HG02885 (cell line): ENCODE results near the gene SYNM.

Source experiments
- ATAC-seq: cut with Tn5 transposase; IDR thresholded peaks from one replicate; pipeline ENCODE4 v1.9.1; 2021; ENCODE audit warnings: mild to moderate bottlenecking; ENCODE audit not compliant: unreplicated experiment, poor library complexity

SYNM gene

DNA sequence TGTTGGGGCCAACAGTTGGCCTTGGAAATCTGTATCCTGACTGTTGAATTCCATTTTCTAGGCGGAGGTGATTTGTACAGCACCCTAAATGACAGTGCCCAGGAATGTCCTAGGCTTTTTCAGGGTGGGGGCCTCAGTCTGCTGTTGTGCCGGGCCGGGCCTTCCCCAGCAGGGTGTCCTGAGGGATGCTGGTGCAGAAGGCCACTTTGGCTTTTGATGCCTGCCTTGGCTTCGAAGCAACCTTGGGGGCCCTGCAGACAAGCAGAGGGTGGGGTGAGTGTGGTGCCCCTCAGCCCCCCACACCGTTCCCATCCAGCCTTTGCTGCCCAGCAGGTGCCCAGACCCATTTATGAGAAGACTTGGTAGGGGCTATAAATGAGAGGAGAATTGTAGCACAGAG is 33.0 kb downstream of the SYNM start:
- no peak for ATAC-seq

DNA sequence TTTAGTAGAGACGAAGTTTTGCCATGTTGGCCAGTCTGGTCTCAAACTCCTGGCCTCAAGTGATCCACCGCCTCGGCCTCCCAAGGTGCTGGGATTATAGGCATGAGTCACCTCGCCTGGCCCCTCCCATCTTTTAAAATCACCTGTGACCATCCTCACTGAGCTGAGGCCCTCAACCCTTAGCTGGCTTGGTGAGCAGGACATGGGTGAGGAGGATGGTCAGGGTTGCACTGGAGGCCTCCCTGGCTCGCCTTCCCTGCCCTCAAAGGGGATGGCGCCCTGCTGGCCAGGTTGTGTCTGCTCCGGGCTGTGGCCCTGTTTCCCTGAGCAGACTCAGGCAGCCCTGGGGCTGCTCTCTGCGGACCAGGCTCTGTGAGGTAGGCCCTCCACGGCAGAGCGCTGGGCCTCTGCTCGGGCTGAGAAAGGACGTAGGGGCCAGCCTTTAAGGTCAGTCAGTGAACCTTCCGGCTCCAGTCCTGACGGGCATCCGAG is 33.7 kb downstream of the SYNM start:
- ATAC-seq, result no peak

DNA sequence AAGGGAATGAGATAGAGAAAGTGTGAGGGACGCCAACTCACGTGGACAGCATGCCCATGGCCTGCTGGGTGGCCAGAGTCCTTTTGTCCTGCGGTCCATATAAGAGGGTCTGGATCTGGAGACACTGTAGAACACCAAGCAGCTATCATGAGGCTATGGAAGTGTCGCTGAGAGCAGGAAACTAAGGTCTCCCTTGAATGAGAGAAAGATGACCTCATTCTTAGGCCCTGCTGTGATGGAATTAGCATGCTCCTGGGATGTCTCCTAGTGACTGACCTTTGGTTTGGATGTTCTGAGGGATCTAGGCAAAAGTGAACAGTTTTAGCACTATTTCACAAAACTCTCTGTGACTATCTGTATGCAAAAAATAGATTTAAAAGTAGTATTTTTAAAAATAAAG is 34.4 kb downstream of the SYNM start:
- ATAC-seq, result no peak

DNA sequence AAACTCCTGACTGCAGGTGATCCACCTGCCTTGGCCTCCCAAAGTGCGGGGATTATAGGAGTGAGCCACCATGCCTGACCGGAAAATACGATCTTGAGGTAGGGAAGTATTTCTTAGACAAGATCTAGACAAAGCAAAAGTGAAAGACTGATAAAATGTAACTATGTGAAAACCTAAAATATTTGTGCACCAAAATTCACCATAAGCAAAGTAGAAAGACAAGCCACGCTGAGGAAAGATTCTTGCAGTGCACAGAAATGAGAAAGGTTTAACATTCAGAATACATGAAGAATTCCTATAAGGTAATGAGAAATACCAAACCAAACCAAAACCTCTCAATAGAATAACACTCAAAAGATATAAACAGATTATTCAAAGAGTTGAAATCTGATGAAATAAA is 35.7 kb downstream of the SYNM start:
- ATAC-seq, result no peak

DNA sequence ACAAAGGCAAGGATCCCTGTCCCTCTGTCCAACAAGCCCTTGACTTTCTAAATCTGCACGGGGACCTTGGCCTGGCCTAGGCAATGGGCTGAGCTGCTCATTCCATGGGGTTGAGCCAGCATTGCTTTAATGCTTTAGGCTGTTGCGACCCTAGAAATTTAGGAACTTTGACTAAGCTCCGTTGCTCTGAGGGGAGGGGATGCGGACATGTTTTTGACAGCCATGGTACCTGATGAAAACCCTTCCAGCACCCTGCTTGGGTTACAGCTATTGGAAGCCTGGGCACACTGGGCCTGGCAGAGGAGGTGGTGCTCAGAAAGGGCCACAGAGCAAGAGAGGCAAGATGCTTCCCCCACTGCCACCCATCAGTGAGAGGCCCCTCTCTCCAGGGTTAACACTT is 37.1 kb downstream of the SYNM start:
- ATAC-seq, result no peak

DNA sequence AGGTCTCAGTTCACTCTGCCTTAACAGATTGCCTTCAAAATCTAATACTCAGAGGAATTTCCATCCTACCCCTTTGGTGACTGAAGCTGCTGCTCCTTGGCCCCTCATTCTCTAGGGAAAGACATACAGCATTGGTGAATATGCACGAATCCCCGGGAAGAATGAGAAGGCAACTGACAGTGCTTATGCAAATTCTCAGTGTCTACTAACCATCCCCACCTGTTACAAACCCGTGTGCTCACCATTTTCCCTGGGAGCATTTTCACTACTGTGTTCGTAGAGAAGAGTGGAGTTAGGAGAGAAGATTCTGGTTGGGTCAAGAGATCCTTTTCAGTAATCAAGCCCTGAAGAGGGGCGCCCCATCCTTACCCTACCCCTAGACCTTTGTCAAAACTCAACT is 37.7 kb downstream of the SYNM start:
- ATAC-seq, result no peak

DNA sequence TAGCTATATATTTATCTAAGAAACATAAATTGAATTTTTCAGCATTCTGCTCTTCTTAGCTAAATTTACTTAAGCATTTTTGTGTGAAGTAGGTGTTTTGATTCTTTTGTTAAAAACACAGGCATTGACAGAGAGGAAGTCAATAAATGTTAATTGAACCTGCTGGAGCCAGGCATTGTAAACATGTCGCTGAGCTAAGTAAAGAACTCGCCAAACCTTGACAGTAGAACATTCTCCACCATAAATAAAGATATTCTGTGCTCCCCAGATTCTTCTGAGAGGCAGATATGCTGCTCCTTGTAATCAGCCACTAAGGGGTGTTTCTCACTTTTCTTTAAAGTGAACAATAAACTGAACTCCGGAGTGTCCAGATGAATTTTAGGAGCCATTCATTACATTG is 38.4 kb downstream of the SYNM start:
- ATAC-seq, result no peak

DNA sequence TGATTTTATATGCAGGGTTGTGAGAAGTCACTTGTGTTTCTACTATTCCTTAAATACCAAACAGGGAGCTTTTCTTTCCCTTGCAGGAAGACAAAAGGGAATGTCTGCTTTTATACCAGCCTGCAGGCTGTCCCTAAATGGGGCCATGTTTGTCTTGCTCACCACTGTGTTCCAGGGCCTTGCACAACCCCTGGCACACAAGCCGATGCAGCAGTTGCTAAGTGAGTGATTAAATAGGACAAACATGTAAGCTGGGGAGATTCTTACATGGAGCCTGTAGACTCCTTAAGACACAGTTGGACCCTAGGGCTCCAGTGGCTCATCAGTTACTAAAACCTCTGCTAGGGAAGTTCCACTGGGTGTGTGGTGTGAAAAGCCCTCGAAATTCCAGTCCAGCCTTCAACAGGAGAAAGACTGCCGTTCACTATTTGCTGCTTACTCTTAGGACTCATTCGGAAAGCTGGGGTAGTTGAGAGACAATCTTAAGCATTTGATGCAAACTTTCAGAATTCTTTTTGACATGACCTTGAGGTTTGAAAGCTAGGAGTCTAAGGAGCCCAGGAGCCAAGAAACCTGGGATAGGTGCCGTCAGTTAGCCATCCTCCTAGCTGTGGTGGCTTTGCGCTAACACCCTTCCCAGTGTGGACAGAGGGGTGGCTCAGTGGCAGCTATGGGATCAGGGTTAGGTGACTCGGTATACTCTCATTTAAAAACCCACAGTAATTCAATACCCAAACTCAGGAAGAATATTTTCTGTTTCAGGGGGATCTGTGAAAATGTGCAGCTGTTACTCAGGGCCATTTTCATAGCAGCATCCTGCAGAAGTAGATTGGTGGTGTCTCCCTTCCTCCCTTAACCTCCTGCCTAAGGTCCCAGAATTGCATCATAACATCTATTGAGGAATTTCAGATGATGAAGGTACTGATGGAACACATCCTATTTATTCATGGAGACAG is 39.1 kb downstream of the SYNM start:
- no peak for ATAC-seq

DNA sequence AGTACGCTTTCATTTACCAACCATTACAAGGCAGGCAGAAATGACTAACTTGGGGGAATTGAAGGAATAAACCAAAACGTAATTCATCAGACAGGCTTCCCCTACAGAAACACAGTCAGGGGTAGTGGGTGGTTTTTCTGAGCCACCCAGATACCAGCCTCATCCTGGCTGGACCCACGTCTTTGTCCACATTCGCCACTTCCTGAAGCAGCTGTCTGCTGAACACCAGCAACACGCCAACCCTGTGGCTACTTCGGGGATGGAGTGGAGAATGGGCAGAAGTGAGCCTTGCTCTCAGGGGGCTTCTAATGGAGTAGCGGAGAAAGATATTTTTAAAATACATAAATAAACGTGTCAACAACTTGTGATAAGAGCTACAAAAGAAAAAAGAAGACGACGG is 40.1 kb downstream of the SYNM start:
- no peak for ATAC-seq

DNA sequence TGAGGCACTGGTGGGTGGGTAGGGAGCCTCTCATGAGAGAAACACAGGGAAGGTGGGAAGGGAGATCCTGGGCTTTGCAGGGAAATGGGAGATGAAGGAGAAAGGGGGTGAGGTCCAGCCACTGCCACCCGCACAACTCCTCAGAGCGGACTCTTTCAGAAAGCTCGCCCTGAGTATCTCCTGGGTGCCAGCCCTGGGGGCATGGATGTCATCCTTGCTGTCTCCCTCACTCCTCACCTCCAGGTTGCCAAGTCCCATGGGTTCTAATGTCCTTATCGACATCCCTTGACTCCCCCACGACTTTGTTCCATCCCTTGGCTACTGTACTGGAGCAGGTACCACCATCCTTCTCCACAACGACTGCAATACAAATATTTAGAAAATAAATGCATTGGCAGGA is 40.9 kb downstream of the SYNM start:
- no peak for ATAC-seq

DNA sequence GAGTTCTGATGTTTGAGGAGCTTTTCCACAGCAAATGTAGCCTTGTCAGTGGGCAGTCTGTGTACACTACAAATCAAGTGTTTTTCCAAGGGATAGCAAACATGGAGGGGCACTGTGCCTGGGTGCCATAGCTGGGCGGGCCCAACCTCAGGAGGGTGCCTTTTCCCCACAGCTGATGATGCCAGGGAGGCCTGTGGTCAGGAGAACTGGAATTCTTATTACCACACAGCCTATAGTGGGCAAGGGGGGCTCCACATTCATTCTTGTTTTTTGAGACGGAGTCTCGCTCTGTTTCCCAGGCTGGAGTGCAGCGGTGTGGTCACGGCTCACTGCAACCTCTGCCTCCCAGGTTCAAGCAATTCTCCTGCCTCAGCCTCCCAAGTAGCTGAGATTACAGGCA is 41.8 kb downstream of the SYNM start:
- ATAC-seq, result no peak

DNA sequence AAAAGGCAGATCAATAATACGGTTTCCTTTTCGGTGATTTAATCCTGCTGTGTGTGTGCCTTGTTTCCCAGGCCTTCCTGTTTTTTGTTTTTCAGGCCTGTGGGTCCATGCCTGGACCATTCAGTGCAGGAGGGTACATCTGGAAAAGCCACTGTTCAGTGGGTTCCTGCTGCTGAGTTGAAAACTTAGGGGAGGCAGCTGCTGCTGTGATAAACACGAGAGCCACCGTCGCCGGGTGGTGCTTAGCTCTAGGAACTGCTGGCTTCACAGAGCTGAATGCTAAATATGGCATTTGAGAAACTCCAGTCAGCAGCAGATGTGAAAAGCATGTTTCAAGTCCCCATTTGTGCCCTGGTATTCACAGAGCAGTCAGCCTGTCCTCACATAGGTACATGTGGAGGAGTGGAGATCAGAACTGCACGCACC is 44.0 kb downstream of the SYNM start:
- ATAC-seq, result no peak

DNA sequence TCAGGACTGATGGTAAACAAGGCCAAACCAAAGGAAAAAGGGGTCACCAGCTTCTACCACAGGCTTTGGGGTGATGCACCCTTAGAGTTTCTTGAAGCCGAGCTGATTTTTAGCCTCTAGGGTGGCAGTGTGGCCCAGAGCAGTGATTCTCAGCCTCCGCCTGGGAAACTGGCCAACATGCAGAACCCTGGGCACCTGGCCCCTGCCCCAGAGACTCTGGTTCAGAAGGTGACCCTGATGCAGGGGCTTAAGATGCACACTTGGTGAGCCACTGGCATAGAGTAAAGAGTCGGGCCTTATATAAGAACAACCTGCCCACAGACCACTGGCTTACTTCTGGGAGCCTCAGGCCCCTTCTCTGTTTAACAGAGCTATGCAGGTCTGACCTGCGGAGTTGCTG is 44.5 kb downstream of the SYNM start:
- no peak for ATAC-seq

DNA sequence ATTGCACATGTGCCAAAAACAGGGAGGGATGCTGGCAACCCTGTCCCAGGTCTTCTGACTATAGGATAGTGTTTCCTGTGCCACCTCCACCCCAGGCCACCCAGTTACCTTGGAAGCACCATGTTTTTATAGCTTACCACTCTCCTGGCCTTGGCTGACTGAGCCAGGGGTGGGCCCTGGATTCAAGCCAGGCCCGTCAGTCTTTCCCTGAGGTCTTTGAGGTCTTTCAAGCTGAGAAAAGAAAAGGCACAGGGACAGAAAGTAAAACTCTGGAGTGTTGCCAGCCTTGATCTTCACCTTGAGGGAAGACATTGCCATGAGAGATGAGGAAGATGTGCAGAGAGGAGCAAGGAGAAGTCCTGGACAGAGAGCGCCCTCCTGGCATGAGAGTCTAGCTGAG is 46.3 kb downstream of the SYNM start:
- no peak for ATAC-seq

DNA sequence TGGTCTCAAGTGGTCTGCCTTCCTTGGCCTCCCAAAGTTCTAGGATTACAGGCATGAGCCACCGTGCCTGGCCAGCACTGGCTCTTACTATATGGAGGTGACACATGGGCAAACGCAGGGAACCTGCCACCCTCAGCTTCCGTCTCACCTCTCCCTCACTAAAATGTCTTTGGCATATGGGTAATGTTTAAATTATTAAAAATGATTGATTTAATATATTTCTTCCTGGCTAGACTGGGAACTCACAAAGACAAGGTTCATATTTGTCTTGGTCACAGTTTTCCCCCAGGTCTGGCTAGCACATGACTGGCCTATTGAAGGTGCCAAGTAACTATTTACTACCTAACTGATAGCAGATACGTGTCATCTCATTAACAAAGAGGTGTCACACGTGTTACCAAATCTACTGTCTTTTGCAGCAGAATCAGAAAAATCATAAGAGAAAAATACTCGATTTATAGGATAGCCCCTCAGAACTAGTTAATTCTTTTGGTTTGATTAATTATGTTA is 48.2 kb downstream of the SYNM start:
- no peak for ATAC-seq

DNA sequence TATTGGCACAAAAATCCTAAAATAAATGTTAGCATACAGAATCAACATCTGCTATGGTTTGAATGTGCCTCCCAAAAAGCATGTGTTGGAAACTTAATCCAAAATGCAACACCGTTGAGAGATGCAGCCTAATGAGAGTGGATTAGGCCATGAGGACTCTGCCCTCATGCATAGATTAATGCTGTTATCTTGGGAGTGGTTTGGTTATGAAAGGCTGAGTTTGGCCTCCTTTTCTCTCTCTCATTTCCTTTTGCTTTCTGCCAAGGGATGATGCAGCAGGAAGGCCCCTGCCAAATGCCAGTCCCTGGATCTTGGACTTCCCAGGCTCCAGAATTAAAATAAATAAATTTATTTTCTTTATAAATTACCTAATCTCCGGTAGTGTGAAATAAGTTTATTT is 49.4 kb downstream of the SYNM start:
- ATAC-seq, result no peak

DNA sequence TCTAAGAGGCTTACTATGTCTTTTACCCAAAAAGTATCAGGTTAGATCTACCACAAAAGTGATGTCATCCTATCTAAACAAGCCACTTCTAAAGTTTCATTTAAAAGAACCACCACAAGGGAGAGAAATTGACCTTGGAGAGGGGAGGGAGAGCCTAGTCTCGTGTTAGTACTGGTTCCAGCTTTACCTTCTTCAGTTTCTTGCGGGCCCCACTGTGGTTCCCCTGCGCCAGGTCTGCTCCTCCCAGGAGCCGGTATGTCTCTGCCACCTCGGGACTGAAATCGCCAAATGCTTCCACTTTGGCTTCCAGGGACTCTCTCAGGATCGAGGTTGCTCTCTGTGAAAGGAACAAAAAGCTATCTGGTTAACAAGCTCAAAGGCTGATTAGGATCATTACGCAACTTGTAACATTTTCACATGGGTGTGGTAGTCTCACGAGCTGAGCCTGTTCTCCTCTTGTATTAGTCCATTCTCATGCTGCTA is 51.1 kb downstream of the SYNM start:
- ATAC-seq, result no peak

DNA sequence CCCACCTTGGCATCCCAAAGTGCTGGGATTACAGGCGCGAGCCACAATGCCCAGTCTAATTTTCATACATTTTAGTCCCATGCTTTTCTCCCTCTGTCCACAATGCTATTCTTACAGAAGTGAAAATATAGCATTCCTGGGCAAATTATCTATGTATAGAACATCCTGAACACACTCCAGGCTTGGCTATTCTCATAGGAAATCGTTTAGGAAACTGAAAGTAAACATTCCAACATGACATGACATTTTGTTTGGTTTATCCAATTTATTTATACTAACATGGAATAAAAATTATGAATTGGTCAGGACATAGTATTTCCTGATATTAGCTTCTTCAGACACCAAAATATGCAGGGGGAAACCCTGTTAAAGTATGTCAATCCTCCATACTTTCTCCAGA is 52.6 kb downstream of the SYNM start:
- ATAC-seq, result no peak

DNA sequence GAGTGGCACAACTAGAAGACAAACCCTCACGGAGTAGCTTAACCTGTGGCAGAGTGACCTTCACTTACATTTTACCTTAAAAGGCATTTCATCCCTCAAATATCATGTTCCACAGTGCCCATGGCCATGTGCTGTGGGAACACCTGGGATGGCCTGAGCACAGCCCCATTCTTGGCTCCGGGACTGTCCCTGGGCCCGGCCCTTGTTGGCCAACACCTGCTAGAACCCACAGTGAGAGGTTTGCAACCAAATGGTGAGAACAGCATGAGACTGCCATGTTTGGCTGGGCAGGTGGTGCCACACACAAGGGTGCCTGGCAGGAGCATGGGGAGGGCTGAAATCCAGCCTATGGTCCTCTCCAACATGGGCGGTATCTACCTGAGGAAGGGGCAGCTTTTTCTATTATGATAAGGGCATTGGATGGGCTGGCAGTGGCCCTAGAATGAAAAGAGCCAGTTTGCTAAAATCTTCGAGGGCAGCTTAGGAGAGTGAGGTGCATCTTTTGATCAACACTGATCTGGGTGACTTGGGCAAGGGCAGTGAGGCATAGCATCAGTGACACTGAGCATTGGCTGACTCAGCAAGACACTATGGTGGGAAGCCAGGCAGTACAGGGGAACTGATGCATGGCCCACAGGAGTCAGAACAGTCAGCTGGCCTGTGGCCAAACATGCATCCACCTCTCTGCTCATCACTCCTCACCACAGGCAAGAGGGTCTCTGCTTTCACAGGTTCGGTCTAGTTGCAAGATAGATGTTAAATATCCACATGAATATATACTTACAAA is 53.9 kb downstream of the SYNM start:
- ATAC-seq, result no peak

DNA sequence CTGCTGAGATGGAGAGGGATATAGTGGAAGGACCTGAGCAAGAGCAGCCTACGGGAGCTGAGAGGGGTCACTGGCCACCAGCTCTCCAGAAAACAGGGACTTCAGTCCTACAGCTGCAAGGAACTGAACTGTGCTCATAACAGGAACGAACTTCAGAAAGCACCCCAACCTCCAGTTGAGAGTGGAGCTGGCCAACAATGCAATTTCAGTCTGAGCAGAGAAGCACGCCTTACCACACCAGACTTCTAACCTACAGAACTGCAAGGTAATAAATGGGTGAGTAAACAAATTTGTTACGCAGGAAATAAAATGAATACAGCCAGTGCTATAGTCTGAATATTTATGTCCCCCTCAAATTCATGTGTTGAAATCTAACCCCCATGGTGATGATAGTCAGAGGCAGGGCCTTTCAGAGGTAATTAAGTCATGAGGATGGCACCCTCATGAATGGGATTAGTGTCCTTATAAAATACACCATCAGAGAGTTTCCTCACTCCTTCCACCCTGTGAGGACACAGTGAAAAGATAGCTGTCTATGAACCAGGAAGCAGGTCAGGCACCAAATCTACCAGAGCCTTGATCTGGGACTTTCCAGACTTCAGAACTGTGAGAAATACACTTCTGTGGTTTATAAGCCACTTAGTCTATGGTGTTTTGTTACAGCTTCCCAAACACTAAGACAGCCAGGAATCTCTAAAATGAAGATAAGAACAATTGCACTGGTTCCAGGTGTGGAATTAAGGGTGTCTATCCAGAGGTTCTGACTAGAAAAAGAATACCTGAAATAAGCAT is 58.6 kb downstream of the SYNM start:
- ATAC-seq, result no peak
